ENCODE measurements around the gene PALLD. TPM values are rescaled to one million over a fixed set of nuclear protein-coding genes. Genes with fewer than 3 reads are reported as not detected.

The PALLD gene
- total and polyA plus RNA-seq, 2 of the 8 experiments (the other 6 are each of a cell fraction or from before 2014, with no cell fraction given), result 10.5 to 25.0 TPM

GRCh38 chr4:168804146-168804545 is 307.3 kb downstream of the PALLD start:
- Histone ChIP-seq H4K5ac (ENCODE audit: insufficient read length, low read depth, low read length) (no peak overlapping the region), H3K23ac (ENCODE audit: insufficient read length) (no peak overlapping the region), H4K20me1 (replicated peaks in 1 of 2; ENCODE audit: control insufficient read depth in 1 of 2, insufficient read depth in 2 of 2, low read length in 2 of 2) (no peaks in the 10 kb centered on the region), H2AFZ (ENCODE audit: low read length) (no peak overlapping the region), H3K14ac (ENCODE audit: insufficient read length) (no peak overlapping the region), H3K4me3 (ENCODE audit: extremely low read depth in 1 of 4, insufficient read depth in 2 of 4, low read depth in 3 of 4, low read length in 4 of 4) (no peak overlapping the region), H3K23me2 (ENCODE audit: low read depth, low read length) (no peaks in the 10 kb centered on the region; the same call in 1 of the 2 replicates), H3K4ac (replicated peaks; ENCODE audit: insufficient read length, low read depth, low read length) (peak overlapping the region; percentile 33), H3K18ac (ENCODE audit: extremely low read depth, low read length) (peak overlapping the region; percentile 32; the same call in 1 of the 2 replicates), H2AK5ac (ENCODE audit: low read depth, low read length) (no peak overlapping the region), H2BK5ac (ENCODE audit: low read depth, low read length) (no peak overlapping the region), H3K36me3 (ENCODE audit: control insufficient read depth in 2 of 4, insufficient read depth in 4 of 4, low read length in 3 of 4) (no peaks in the 10 kb centered on the region; a peak in 1 of 8 replicates), H2BK15ac (ENCODE audit: low read length) (no peak overlapping the region), H3K27ac (ENCODE audit: low read depth, low read length) (peak overlapping the region; percentile 42; the same call in 1 of the 2 replicates), H3K79me1 (ENCODE audit: low read depth, low read length) (no peaks in the 10 kb centered on the region), H3K79me2 (ENCODE audit: control insufficient read depth in 1 of 2, insufficient read depth in 2 of 2, low read length in 2 of 2) (no peaks in the 10 kb centered on the region), H2BK20ac (ENCODE audit: low read length) (no peak overlapping the region), H3K4me1 (replicated peaks in 1 of 4; ENCODE audit: control insufficient read depth in 3 of 4, insufficient read depth in 4 of 4, low read length in 3 of 4) (peaks cover 0 to 12% (median 6%) of the 10 kb centered on the region in 4 experiments; a peak in 3 of 7 replicates), H3K9me3 (ENCODE audit: insufficient read depth in 2 of 2, low read depth in 1 of 2, low read length in 1 of 2) (peaks cover 0 to 3% of the 10 kb centered on the region in 2 experiments; a peak in 2 of 4 replicates), H3K9ac (replicated peaks in 1 of 4; ENCODE audit: extremely low read depth in 1 of 4, low read depth in 3 of 4, low read length in 3 of 4) (no peak overlapping the region), H3K56ac (replicated peaks; ENCODE audit: insufficient read length, low read depth, low read length) (no peak overlapping the region), H4K91ac (replicated peaks; ENCODE audit: insufficient read length, low read length) (peak overlapping the region; percentile 70), H2BK120ac (replicated peaks; ENCODE audit: low read depth, low read length) (peak overlapping the region; percentile 80), H3K27me3 (replicated peaks in 1 of 4; ENCODE audit: control insufficient read depth in 3 of 4, extremely low read depth in 1 of 4, insufficient read depth in 3 of 4, low read length in 3 of 4) (no peaks in the 10 kb centered on the region), H4K8ac (ENCODE audit: extremely low read depth, insufficient read depth, low read length) (no peak overlapping the region), H2BK12ac (ENCODE audit: low read depth, low read length) (peak overlapping the region; percentile 71; the same call in 1 of the 2 replicates), H3K4me2 (ENCODE audit: insufficient read depth in 1 of 2, low read depth in 2 of 2, low read length in 2 of 2) (peak overlapping the region in 1 of 2 experiments; percentile 41; a peak in 1 of 4 replicates)
- ChIA-PET POLR2A (ENCODE audit: partially characterized antibody) (interaction anchor here (1.4 kb wide), 1 partner anchor 28 kb away, joined by 8 read pairs; no protein-coding TSS in a partner anchor), CTCF (ENCODE audit: partially characterized antibody) (interaction anchor here (1.0 kb wide), 1 partner anchor 96 kb away, joined by 3 read pairs; no protein-coding TSS in a partner anchor)
- DNase-seq (ENCODE audit: low read depth in 1 of 2, low spot score in 2 of 2), result no peak
- no peak for FAIRE-seq
- WGBS, 2 experiments (ENCODE audit: extremely low coverage in 1 of 2, insufficient coverage in 1 of 2, insufficient read length in 1 of 2, insufficient replicate concordance in 2 of 2, low coverage in 1 of 2, low lambda C conversion rate in 2 of 2, missing lambda C conversion rate in 1 of 2), result 63% methylated on average over 3 of the region's 3 CpGs; no CpG with 5 or more reads in 1 of the 2 experiments
- no peak for TF ChIP-seq RXRA (IDR thresholded peaks at IDR 0.05; ENCODE audit: insufficient read depth, low read depth, low read length)
- no peak for TF ChIP-seq CHD2 (IDR thresholded peaks at IDR 0.05; ENCODE audit: low read length)
- TF ChIP-seq TAF7 (optimal IDR thresholded peaks at IDR 0.05; ENCODE audit: borderline replicate concordance, low read depth, low read length), result no peak
- TF ChIP-seq SIRT6 (IDR thresholded peaks at IDR 0.05; ENCODE audit: low read length), result no peak
- TF ChIP-seq SP4 (IDR thresholded peaks at IDR 0.05; ENCODE audit: low read length), result no peak
- TF ChIP-seq JUN (IDR thresholded peaks at IDR 0.05; ENCODE audit: low read depth, low read length), result no peak
- TF ChIP-seq POU5F1 (IDR thresholded peaks at IDR 0.05; ENCODE audit: low read depth, low read length), result no peak
- no peak for TF ChIP-seq MAX (IDR thresholded peaks at IDR 0.05)
- TF ChIP-seq BRCA1 (IDR thresholded peaks at IDR 0.05; ENCODE audit: low read depth, low read length), result no peak
- TF ChIP-seq SP2 (IDR thresholded peaks at IDR 0.05; ENCODE audit: low read length), result no peak
- no peak for TF ChIP-seq EGR1 (IDR thresholded peaks at IDR 0.05; ENCODE audit: borderline replicate concordance, low read depth, low read length)
- TF ChIP-seq GTF2F1 (IDR thresholded peaks at IDR 0.05; ENCODE audit: borderline replicate concordance, low read depth, low read length), result no peak
- TF ChIP-seq CTBP2 (IDR thresholded peaks at IDR 0.05; ENCODE audit: borderline replicate concordance, insufficient read depth, insufficient read length, low read length), result no peak

All from H1 (cell line).